Activated CD4-positive, alpha-beta T cell treated with anti-CD3 and anti-CD28 coated beads, Interleukin-2, amount 10 ng/mL, durations not matched to agents 7 days and 5 days (primary cell): ENCODE measurements around the gene MOBP. TPM values are rescaled to one million over a fixed set of nuclear protein-coding genes. Genes with fewer than 3 reads are reported as not detected.
"Not testable (repeated sequence)": the region's sequence is repeated elsewhere in the genome, so short reads cannot be mapped to it uniquely, and the experiment has no call there.

Experiments used
- CTCF ChIA-PET: fragments of 350-600 bp; sonication (Branson Sonifier 250); formaldehyde crosslinking; loops from one replicate; lab custom pipeline; 2021; ENCODE audit warnings: antibody characterized with exemption; lab: Charles Lee
- POLR2A ChIA-PET: fragments of 350-600 bp; sonication (Branson Sonifier 250); formaldehyde crosslinking; loops from one replicate; lab custom pipeline; 2021; ENCODE audit warnings: antibody characterized with exemption; lab: Charles Lee
- DNase-seq: peaks from one replicate; pipeline ENCODE4 v3.0.0-alpha.2; 2020
- H3K27ac Mint-ChIP-seq: one replicate; pipeline ENCODE4 v1.8.0; 2021; ENCODE audit warnings: mild to moderate bottlenecking, moderate library complexity, mixed read lengths
- H3K27me3 Mint-ChIP-seq: one replicate; pipeline ENCODE4 v1.8.0; 2021; ENCODE audit warnings: mixed read lengths
- H3K36me3 Mint-ChIP-seq: one replicate; pipeline ENCODE4 v1.8.0; 2021; ENCODE audit warnings: low read depth, mixed read lengths
- H3K4me1 Mint-ChIP-seq: one replicate; pipeline ENCODE4 v1.8.0; 2021; ENCODE audit warnings: mixed read lengths
- H3K4me3 Mint-ChIP-seq: one replicate; pipeline ENCODE4 v1.8.0; 2021; ENCODE audit warnings: mild to moderate bottlenecking, moderate library complexity, mixed read lengths
- H3K9me3 Mint-ChIP-seq: one replicate; pipeline ENCODE4 v1.8.0; 2021; ENCODE audit warnings: mixed read lengths
- total RNA-seq, 2 experiments: library from RNA; stranded (reverse); gene quantifications; one replicate each; pipeline ENCODE4 v1.2.3, GENCODE V29; 2021

The MOBP gene
- total RNA-seq, 2 experiments from 2014 or later: not detected

DNA sequence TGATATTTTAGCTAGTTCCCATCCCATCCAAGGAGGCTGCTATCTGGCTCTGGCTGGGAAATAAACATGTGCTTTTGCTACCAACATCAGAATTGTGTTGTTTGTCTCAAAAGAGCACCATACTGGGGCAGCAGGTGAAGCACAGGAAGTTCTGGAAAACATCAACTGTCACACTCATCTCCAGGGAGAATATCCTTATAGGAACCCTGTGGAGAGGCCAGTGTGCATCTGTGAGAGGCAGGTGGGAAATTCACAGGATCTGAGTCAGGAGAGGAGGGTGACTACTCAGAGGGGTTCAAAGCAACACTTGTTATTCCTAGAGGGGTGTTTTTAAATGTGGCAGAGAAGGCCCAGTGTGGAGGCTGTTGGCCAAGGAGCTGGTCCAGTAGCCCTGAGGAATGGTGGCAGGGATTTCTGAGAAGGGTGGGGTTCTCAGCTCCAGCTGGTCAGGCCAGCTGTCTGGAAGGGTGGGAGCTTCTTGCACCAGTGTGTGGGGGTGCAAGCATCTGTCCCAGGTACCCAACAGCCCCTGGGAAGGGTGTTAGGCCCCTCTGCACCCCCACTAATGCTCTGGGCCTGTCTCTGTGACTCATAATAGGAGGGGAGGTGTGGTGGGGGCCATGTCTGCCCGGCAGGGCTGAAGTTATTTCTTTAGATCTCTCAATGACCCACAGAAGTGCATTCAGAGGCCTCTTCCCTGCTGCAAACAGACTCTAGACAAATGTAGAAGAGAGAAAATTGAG, 32.3 kb upstream of the MOBP start:
- no peak for DNase-seq
- Mint-ChIP-seq H3K4me1 (no peaks in the 10 kb centered on the region), H3K27me3 (peaks cover 3% of the 10 kb centered on the region), H3K27ac (no peak overlapping the region), H3K9me3 (no peaks in the 10 kb centered on the region), H3K4me3 (no peak overlapping the region), H3K36me3 (no peaks in the 10 kb centered on the region)
- ChIA-PET POLR2A (no interaction called here), CTCF (interaction anchor here (0.6 to 1.0 kb wide), 2 partner anchors 20 to 275 kb away, joined by 3 read pairs; no protein-coding TSS in a partner anchor)

- H3K36me3 Mint-ChIP-seq: no peaks in the 10 kb centered on the region
- H3K27me3 Mint-ChIP-seq: peaks cover 1% of the 10 kb centered on the region
- CTCF ChIA-PET: interaction anchor here (1.1 kb wide), 1 partner anchor 8 kb away, joined by 4 read pairs; no protein-coding TSS in a partner anchor
- POLR2A ChIA-PET: no interaction called here
- no peak overlapping the region for H3K27ac Mint-ChIP-seq
- no peaks in the 10 kb centered on the region for H3K9me3 Mint-ChIP-seq
- H3K4me3 Mint-ChIP-seq: no peak overlapping the region
- no peaks in the 10 kb centered on the region for H3K4me1 Mint-ChIP-seq
- no peak for DNase-seq
These were observed 28.6 kb upstream of the MOBP start for GRCh38 chr3:39438880-39439279.

DNA sequence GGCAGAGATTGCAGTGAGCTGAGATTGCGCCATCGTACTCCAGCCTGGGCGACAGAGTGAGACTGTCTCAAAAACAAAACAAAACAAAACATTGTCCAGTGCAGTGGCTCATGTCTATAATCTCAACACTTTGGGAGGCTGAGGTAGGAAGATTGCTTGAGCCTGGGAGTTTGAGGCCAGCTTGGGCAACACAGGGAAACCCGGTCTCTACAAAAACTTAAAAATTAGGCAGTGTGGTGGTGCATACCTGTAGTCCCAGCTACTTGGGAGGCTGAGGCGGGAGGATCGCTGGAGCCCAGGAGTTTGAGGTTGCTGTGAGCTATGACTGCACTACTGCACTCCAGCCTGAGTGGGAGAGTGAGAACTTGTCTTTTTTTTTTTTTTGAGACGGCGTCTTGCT, 27.2 kb upstream of the MOBP start:
- Mint-ChIP-seq H3K9me3 (no peaks in the 10 kb centered on the region), H3K27me3 (peaks cover 6% of the 10 kb centered on the region), H3K36me3 (no peaks in the 10 kb centered on the region), H3K4me1 (no peaks in the 10 kb centered on the region), H3K27ac (no peak overlapping the region), H3K4me3 (no peak overlapping the region)
- ChIA-PET POLR2A (interaction anchor here (0.7 kb wide), 1 partner anchor 294 kb away, joined by 4 read pairs; no protein-coding TSS in a partner anchor), CTCF (no interaction called here)
- no peak for DNase-seq

GRCh38 chr3:39443530-39443929, 23.9 kb upstream of the MOBP start:
- DNase-seq: no peak
- Mint-ChIP-seq H3K27me3 (peaks cover 11% of the 10 kb centered on the region), H3K4me3 (no peak overlapping the region), H3K36me3 (no peaks in the 10 kb centered on the region), H3K4me1 (no peaks in the 10 kb centered on the region), H3K27ac (no peak overlapping the region), H3K9me3 (no peaks in the 10 kb centered on the region)
- ChIA-PET POLR2A (no interaction called here), CTCF (interaction anchor here (0.6 kb wide), 1 partner anchor 165 kb away, joined by 3 read pairs; no protein-coding TSS in a partner anchor)

DNA sequence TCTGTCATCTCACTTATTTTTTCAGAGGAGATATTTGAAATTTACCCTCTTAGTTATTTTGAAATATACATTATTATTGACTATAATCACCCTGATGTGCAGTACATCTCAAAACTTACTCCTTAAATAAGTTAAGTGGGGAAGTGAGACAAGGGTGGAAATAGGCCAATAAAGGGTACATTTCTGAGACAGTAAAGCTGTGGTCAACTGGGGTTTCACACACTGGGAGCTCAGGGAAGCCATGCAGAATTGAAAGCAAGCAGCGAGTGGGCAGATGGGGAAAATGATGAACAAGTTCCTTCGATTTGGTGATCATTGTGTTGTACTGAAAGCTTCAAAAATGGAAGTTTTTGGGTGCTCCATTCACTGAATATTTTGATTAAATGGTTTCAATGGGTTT, 21.6 kb upstream of the MOBP start:
- H3K27me3 Mint-ChIP-seq: peaks cover 16% of the 10 kb centered on the region
- ChIA-PET POLR2A (interaction anchor here (1.0 kb wide), 1 partner anchor 31 kb away, joined by 3 read pairs; no protein-coding TSS in a partner anchor), CTCF (interaction anchor here (0.9 kb wide), 1 partner anchor 23 kb away, joined by 4 read pairs; no protein-coding TSS in a partner anchor)
- H3K27ac Mint-ChIP-seq: no peak overlapping the region
- H3K4me3 Mint-ChIP-seq: no peak overlapping the region
- no peaks in the 10 kb centered on the region for H3K9me3 Mint-ChIP-seq
- DNase-seq: no peak
- no peaks in the 10 kb centered on the region for H3K36me3 Mint-ChIP-seq
- no peaks in the 10 kb centered on the region for H3K4me1 Mint-ChIP-seq

DNA sequence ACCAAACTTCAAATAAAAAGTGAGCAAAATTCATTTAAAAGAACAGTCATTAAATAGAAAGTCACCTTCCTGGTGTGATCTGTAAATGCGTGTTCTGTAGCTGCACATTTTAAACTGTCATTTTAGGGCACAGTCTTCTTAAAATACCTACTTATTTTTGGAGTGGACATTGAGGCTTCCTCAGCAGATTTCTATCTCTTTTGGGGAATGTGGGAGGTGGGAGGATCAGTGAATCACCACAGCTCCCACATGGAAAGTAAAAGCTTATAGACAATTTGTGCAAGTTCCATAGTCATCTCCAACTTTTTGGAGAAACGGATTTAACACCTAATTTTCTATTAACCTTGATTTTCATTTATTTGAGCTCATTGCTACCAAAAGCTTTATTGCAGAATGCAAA, 21.0 kb upstream of the MOBP start:
- Mint-ChIP-seq H3K4me3 (no peak overlapping the region), H3K9me3 (no peaks in the 10 kb centered on the region), H3K4me1 (no peaks in the 10 kb centered on the region), H3K36me3 (no peaks in the 10 kb centered on the region), H3K27me3 (peaks cover 18% of the 10 kb centered on the region), H3K27ac (no peak overlapping the region)
- POLR2A ChIA-PET: interaction anchor here (1.0 kb wide), 1 partner anchor 32 kb away, joined by 3 read pairs; no protein-coding TSS in a partner anchor
- DNase-seq: no peak
- CTCF ChIA-PET: interaction anchor here (0.9 to 1.3 kb wide), 2 partner anchors 12 to 24 kb away, joined by 4 to 6 read pairs; no protein-coding TSS in a partner anchor

DNA sequence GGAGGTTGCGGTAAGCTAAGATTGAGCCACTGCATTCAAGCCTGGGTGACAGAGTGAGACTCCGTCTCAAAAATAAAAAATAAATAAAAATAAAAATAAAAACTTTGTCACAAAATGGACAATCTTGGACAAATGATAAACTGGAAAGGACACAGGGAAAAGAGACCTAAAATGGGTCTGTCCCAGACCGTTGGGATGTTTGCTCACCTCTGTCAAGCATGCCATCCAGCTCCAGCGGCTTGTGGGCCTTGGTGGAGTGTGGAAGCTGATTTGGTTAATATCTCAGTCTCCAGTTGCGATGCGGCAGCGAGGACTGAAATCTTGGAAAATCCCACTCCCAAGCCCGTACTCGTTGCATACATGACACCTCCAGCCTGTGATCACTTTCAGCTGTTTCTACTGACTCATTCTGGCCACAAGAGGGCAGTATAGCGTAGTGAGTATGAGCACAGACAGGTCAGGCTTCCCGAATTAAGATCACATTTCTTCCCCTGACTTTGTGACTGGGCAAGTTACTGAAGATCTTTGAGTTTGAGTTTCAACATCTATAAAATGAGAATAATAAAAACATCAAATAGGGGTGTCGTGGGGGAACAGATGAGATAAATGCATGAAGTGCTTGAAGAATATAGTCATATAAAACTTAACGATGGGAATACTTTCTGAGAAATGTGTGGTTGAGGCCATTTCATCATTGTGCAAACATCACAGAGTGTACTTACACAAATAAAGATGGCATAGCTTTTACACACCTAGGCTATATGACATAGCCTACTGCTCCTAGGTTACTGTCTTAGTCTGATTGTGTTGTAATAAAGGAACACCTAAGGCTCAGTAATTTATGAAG, 19.6 kb upstream of the MOBP start:
- H3K36me3 Mint-ChIP-seq: no peaks in the 10 kb centered on the region
- CTCF ChIA-PET: interaction anchor here (0.6 to 1.3 kb wide), 4 partner anchors 11 to 438 kb away, joined by 3 to 6 read pairs (median 4); no protein-coding TSS in a partner anchor
- peaks cover 23% of the 10 kb centered on the region for H3K27me3 Mint-ChIP-seq
- DNase-seq: peak; percentile 81
- H3K27ac Mint-ChIP-seq: no peak overlapping the region
- H3K4me1 Mint-ChIP-seq: no peaks in the 10 kb centered on the region
- POLR2A ChIA-PET: interaction anchor here (0.6 kb wide), 1 partner anchor 17 kb away, joined by 6 read pairs; no protein-coding TSS in a partner anchor
- H3K9me3 Mint-ChIP-seq: no peaks in the 10 kb centered on the region
- H3K4me3 Mint-ChIP-seq: no peak overlapping the region

GRCh38 chr3:39448506-39449233, 18.8 kb upstream of the MOBP start:
- ChIA-PET CTCF (no interaction called here), POLR2A (no interaction called here)
- H3K9me3 Mint-ChIP-seq: no peaks in the 10 kb centered on the region
- H3K27ac Mint-ChIP-seq: no peak overlapping the region
- peaks cover 27% of the 10 kb centered on the region for H3K27me3 Mint-ChIP-seq
- DNase-seq: no peak
- H3K4me1 Mint-ChIP-seq: no peaks in the 10 kb centered on the region
- H3K36me3 Mint-ChIP-seq: no peaks in the 10 kb centered on the region
- no peak overlapping the region for H3K4me3 Mint-ChIP-seq

- DNase-seq: no peak
- POLR2A ChIA-PET: no interaction called here
- Mint-ChIP-seq H3K27me3 (peaks cover 24% of the 10 kb centered on the region), H3K36me3 (no peaks in the 10 kb centered on the region), H3K4me3 (no peak overlapping the region), H3K4me1 (no peaks in the 10 kb centered on the region), H3K9me3 (no peaks in the 10 kb centered on the region), H3K27ac (no peak overlapping the region)
- CTCF ChIA-PET: interaction anchor here (0.6 kb wide), 1 partner anchor 18 kb away, joined by 3 read pairs; the partner anchor contains the start of gene MOBP
These were observed 17.7 kb upstream of the MOBP start for GRCh38 chr3:39449796-39450195.

- H3K36me3 Mint-ChIP-seq: no peaks in the 10 kb centered on the region
- peaks cover 16% of the 10 kb centered on the region for H3K27me3 Mint-ChIP-seq
- ChIA-PET CTCF (no interaction called here), POLR2A (no interaction called here)
- no peaks in the 10 kb centered on the region for H3K4me1 Mint-ChIP-seq
- no peak overlapping the region for H3K27ac Mint-ChIP-seq
- H3K4me3 Mint-ChIP-seq: no peak overlapping the region
- DNase-seq: no peak
- no peaks in the 10 kb centered on the region for H3K9me3 Mint-ChIP-seq
These were observed 14.3 kb upstream of the MOBP start for GRCh38 chr3:39453134-39453533.

DNA sequence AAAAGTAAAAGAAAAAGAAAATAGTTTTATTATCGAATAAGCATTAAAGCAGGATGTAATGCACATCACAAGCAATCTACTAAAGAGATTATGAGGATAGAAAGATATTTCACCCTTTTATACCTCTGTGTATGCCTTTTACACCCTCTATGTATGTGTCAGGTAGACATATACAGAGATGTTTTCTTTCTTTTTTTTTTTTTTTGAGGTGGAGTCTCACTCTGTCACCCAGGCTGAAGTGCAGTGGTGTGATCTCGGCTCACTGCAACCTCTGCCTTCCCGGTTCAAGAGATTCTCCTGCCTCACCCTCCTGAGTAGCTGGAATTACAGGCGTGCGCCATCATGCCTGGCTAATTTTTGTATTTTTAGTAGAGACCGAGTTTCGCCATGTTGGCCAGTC, 13.6 kb upstream of the MOBP start:
- CTCF ChIA-PET, DNase-seq, H3K36me3 Mint-ChIP-seq, H3K27ac Mint-ChIP-seq, H3K4me3 Mint-ChIP-seq, H3K4me1 Mint-ChIP-seq, H3K9me3 Mint-ChIP-seq, POLR2A ChIA-PET: not testable (repeated sequence)
- H3K27me3 Mint-ChIP-seq: peaks cover 16% of the 10 kb centered on the region

DNA sequence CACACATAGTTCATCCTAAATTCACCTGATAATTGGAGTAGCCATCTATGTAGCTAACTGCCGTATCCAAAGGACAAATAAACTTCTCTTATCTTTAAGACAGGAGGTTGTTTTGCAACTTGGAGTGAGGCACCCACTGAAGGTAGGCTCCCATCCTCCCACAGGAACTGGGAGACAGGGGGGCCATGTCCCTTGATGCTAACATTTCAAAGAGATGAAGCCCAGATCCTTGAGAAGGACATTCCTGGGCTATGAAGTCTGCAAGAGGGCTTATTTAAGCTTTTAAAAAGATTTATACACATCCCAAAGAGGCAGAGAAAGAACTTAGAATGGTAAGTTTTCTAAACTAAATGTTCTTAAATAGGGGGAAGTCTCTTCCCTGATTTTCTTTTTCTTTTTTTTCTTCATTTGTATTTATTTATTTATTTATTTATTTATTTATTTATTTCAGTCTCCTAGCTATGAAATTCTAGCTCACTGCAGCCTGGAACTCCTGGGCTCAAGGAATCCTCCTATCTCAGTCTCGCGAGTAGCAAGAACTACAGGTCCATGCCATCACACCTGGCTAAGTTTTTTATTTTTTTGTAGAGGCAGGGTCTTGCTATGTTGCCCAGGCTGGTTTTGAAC, 12.8 kb upstream of the MOBP start:
- POLR2A ChIA-PET: no interaction called here

More for the DNA sequence above, 12.8 kb upstream of the MOBP start:
- H3K27ac Mint-ChIP-seq: no peak overlapping the region
- CTCF ChIA-PET: no interaction called here
- no peak overlapping the region for H3K4me3 Mint-ChIP-seq
- no peaks in the 10 kb centered on the region for H3K36me3 Mint-ChIP-seq
- no peak for DNase-seq
- peaks cover 16% of the 10 kb centered on the region for H3K27me3 Mint-ChIP-seq
- no peaks in the 10 kb centered on the region for H3K9me3 Mint-ChIP-seq
- H3K4me1 Mint-ChIP-seq: no peaks in the 10 kb centered on the region
